IMR-90 (cell line): ENCODE results near the gene FEV.

Experiments used
- BHLHE40 ChIP-seq: fragments of 150-350 bp; IDR thresholded peaks from 2 replicates; pipeline ENCODE4 v1.6.1; 2016; ENCODE audit warnings: mild to moderate bottlenecking, low read depth, low read length
- CTCF ChIP-seq: conservative IDR thresholded peaks from 2 replicates; pipeline ENCODE4 v1.5.1; 2012; ENCODE audit warnings: mild to moderate bottlenecking, low read depth, low read length, improper control_type of control experiment
- NFE2L2 ChIP-seq: fragments of 150-350 bp; IDR thresholded peaks from 2 replicates; pipeline ENCODE4 v1.6.1; 2016; ENCODE audit warnings: low read depth, mild to moderate bottlenecking, low read length
- POLR2A ChIP-seq: IDR thresholded peaks from 2 replicates; pipeline ENCODE4 v1.6.1; 2012; ENCODE audit warnings: mild to moderate bottlenecking, low read depth, low read length
- RAD21 ChIP-seq: IDR thresholded peaks from 2 replicates; pipeline ENCODE4 v1.6.1; 2012; ENCODE audit warnings: low read length, improper control_type of control experiment
- USF2 ChIP-seq: fragments of 150-350 bp; IDR thresholded peaks from 2 replicates; pipeline ENCODE4 v1.6.1; 2017; ENCODE audit warnings: mild to moderate bottlenecking, antibody characterized with exemption, low read length, low read depth

GRCh38 chr2:218981390-218981880, 3.5 kb downstream of the FEV start:
- no peak for TF ChIP-seq CTCF
- no peak for TF ChIP-seq NFE2L2
- no peak for TF ChIP-seq POLR2A
- no peak for TF ChIP-seq RAD21
- TF ChIP-seq USF2, result no peak
- TF ChIP-seq BHLHE40, result no peak
